ENCODE results near the gene CCNB1.

DNA sequence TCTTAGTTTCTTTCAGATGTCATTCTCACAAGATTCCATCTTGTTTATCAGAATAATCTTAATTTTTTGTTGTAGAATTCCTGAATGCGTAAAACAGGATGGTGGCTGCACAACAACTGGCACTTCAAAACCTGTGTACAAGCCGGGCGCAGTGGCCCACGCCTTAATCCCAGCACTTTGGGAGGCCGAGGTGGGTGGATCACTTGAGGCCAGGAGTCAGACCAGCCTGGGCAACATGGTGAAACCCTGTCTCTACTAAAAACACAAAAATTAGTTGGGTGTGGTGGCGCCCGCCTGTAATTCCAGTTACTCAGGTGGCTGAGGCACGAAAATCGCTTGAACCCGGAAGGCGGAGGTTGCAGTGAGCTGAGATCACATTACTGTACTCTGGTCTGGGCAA is 10.5 kb upstream of the CCNB1 start:
- TF ChIP-seq, protein P1, sequence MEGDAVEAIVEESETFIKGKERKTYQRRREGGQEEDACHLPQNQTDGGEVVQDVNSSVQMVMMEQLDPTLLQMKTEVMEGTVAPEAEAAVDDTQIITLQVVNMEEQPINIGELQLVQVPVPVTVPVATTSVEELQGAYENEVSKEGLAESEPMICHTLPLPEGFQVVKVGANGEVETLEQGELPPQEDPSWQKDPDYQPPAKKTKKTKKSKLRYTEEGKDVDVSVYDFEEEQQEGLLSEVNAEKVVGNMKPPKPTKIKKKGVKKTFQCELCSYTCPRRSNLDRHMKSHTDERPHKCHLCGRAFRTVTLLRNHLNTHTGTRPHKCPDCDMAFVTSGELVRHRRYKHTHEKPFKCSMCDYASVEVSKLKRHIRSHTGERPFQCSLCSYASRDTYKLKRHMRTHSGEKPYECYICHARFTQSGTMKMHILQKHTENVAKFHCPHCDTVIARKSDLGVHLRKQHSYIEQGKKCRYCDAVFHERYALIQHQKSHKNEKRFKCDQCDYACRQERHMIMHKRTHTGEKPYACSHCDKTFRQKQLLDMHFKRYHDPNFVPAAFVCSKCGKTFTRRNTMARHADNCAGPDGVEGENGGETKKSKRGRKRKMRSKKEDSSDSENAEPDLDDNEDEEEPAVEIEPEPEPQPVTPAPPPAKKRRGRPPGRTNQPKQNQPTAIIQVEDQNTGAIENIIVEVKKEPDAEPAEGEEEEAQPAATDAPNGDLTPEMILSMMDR (IDR thresholded peaks at IDR 0.05): no peak
- TF ChIP-seq POLR2AphosphoS5 (IDR thresholded peaks at IDR 0.05; ENCODE audit: low read depth, low read length) (no peak), SIN3A (IDR thresholded peaks at IDR 0.05; ENCODE audit: borderline replicate concordance, insufficient read depth, low read depth, low read length) (no peak)
- TF ChIP-seq, protein P2, sequence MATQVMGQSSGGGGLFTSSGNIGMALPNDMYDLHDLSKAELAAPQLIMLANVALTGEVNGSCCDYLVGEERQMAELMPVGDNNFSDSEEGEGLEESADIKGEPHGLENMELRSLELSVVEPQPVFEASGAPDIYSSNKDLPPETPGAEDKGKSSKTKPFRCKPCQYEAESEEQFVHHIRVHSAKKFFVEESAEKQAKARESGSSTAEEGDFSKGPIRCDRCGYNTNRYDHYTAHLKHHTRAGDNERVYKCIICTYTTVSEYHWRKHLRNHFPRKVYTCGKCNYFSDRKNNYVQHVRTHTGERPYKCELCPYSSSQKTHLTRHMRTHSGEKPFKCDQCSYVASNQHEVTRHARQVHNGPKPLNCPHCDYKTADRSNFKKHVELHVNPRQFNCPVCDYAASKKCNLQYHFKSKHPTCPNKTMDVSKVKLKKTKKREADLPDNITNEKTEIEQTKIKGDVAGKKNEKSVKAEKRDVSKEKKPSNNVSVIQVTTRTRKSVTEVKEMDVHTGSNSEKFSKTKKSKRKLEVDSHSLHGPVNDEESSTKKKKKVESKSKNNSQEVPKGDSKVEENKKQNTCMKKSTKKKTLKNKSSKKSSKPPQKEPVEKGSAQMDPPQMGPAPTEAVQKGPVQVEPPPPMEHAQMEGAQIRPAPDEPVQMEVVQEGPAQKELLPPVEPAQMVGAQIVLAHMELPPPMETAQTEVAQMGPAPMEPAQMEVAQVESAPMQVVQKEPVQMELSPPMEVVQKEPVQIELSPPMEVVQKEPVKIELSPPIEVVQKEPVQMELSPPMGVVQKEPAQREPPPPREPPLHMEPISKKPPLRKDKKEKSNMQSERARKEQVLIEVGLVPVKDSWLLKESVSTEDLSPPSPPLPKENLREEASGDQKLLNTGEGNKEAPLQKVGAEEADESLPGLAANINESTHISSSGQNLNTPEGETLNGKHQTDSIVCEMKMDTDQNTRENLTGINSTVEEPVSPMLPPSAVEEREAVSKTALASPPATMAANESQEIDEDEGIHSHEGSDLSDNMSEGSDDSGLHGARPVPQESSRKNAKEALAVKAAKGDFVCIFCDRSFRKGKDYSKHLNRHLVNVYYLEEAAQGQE (IDR thresholded peaks at IDR 0.05; ENCODE audit: insufficient read depth in 1 of 2, low read depth in 2 of 2, low read length in 1 of 2): no peak
